Measurements from ENCODE around the gene EPB41L5.
"Not testable (repeated sequence)": the region's sequence is repeated elsewhere in the genome, so short reads cannot be mapped to it uniquely, and the experiment has no call there.

EPB41L5 gene

DNA sequence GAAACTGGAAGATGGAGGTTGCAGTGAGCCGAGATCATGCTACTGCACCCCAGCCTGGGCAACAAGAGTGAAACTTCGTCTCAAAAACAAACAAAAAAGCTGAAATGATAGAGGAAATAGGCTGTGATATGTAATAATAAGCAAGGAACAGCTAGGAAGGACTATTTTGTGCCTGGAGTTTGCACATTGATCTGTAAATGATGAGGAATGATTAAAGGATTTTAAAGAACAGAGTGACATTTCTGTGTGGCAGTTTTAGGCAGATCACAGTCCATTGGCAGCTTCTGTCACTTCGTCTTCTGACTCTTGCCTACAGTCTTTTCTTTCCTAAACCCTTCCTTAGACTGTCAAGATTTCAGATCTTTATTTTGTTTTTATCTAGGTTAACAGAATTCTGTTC, 19.4 kb downstream of the EPB41L5 start:
- DNase-seq = no peak

DNA sequence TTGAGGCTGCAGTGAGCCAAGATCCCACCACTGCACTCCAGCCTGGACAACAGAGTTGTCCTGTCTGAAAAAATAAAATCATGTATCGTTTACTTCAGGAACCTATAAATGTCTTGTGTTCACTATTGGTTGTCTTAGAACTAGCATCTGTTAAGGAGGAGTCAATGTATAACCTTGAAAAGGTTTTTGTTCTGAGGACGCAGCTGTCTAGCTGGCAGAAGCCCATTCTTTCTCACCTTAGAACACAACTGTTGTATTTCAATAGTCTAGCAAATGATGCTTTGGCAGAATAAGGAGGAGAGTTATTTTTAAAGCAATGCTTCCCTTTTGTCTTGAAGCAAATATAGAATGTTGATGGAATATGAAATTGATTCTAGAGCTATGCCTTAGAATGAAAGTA, 21.1 kb downstream of the EPB41L5 start:
- no peak for DNase-seq

DNA sequence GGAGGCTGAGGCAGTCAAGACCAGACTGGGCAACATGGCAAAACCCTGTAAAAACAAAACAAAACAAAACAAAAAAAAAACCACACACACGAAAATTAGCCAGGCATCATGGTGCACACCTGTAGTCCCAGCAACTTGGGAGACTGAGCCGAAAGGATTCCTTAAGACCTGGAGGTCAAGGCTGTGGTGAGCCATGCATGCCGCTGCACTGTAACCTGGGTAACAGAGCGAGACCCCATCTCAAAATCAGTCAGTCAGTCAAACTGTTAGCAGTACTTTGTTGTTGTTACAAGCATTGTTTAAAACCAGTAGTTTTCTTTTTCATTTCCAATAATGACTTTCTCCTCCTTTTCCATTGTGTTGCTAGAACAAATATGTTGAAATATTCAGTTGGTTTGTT, 21.7 kb downstream of the EPB41L5 start:
- no peak for DNase-seq

DNA sequence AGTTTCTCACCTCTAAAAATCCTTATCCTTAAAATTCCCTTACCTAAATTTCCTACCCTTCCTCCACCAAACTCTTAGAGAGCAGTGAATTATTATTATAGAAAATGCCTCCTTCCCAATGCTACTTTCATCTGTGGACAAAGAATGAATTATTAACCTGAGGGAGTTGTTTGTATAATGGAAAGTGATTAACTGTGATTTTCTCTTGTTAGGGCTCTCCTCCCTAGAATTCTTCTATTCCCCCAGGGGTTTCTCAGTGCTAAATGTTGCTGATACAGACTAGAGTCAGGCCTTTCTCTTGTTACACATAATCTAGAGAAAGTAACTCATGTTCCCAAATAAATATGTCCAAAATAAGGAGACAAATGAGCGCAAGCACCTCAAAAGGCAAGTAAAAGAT, 23.3 kb downstream of the EPB41L5 start:
- no peak for DNase-seq

DNA sequence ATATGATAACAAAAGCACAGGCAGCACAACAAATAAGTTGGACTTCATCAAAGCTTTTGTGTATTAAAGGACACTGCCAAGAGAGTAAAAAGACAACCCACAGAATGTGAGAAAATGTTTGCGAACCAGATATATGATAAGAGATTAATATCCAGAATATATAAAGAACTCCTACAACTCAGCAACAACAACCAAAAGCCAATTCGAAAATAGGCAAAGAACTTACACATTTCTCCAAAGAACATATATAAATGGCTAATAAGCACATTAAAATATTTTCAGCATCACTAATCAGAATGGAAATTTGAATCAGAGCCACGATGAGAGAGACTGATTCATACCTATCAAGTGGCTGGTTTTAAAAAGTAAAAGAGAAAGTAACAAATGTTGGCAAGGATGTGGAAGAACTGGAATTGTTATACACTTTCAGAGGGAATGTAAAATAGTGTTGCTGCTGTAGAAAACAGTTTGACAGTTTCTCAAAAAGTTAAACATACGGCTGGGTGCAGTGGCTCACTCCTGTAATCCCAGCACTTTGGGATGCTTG, 25.2 kb downstream of the EPB41L5 start:
- DNase-seq = no peak

DNA sequence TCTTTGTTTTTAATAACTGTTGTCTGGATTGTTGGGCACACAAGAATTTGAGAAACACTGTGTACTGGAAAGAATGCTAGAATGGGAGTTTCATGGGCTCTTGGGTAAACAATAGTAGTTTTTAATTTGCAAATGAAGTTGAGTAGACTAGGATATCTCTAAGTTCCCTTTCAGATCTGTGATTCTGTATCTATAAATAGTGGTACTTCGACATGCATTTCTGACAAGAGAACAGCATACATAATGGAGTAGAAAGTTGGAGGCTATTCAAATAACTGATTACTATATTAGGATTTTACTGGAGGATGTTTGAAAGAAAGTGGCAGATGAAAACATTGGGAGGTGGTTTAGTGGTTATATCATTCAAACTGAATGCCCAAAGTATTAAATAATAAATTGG, 29.5 kb downstream of the EPB41L5 start:
- DNase-seq = no peak

DNA sequence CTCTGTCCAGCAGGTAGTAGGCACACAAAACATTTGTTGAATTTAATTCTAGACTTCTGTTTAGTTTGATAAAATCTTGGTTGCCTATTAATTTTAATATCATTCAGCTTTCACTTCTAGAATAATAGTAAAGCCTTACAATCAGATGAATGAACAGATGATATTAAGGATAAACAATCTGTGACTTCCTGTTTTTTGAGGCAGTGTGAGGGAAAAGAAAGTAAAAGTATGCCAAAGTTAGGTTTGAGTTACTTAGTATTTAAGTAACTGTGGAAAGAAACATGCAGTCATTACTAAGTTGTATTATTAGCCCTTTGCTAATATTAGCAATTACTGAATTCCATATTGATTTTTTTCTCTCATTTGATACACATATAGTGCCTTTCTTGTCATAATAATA, 31.5 kb downstream of the EPB41L5 start:
- DNase-seq = no peak

DNA sequence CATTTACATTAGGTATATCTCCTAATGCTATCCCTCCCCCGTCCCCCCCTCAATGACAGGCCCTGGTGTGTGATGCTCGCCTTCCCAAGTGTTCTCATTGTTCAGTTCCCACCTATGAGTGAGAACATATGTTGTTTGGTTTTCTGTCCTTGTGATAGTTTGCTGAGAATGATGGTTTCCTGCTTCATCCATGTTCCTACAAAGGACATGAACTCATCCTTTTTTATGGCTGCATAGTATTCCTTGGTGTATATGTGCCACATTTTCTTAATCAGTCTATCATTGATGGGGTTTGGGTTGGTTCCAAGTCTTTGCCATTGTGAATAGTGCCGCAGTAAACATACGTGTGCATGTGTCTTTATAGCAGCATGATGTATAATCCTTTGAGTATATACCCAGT, 32.9 kb downstream of the EPB41L5 start:
- not testable (repeated sequence) for DNase-seq

DNA sequence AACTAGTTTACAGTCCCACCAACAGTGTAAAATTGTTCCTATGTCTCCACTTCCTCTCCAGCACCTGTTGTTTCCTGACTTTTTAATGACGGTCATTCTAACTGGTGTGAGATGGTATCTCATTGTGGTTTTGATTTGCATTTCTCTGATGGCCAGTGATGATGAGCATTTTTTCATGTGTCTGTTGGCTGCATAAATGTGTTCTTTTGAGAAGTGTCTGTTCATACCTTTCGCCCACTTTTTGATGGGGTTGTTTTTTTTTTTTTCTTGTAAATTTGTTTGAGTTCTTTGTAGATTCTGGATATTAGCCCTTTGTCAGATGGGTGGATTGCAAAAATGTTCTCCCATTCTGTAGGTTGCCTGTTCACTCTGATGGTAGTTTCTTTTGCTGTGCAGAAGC, 33.4 kb downstream of the EPB41L5 start:
- not testable (repeated sequence) for DNase-seq

DNA sequence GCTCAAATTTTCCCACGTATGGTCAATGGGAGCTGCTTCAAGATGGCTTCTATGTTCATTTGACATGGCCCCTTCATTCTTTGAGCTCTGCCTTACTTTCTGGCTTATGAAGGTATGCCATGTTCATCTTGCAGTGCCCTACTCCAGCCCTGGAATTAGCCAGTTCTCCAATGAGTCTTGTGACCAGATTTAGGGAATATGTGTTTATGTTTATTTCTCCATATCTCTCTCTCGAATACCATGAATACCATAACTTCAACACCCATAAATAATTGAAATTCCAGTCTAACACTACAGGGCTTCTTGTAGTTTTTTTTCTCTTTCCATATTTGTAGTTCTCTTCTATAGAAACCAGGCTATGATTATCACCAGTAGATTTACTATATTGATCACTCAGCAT, 39.7 kb downstream of the EPB41L5 start:
- no peak for DNase-seq

DNA sequence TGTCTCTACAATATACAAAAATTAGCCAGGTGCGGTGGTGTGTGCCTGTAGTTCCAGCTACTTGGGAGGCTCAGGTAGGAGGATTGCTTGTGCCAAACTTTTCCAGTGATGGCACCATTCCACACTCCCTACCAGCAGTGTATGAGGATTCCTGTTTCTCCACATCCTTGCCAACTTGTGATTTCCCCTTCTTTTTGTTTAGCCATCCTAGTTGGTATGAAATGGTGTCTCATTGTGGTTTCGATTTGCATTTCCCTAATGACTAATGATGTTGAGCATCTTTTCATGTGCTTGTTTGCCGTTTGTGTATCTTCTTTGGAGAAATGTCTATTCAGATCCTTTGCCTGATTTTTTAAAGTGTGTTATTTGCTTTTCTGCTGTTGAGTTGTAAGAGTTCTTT, 41.0 kb downstream of the EPB41L5 start:
- no peak for DNase-seq

DNA sequence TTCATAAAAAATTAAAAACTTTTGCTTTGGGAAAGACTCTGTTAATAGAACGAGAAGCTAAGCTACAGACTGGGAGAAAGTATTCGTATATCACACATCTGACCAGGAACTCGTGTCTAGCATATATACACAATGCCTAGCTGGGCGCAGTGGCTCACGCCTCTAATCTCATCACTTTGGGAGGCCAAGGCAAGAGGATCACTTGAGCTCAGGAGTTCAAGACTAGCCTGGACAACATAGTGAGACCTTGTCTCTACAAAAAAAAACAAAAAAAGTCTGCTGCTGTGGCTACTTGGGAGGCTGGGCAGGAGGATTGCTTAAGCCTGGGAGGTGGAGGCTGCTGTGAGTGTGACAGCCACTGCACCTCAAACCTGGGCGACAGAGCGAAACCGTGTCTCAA, 46.6 kb downstream of the EPB41L5 start:
- no peak for DNase-seq

DNA sequence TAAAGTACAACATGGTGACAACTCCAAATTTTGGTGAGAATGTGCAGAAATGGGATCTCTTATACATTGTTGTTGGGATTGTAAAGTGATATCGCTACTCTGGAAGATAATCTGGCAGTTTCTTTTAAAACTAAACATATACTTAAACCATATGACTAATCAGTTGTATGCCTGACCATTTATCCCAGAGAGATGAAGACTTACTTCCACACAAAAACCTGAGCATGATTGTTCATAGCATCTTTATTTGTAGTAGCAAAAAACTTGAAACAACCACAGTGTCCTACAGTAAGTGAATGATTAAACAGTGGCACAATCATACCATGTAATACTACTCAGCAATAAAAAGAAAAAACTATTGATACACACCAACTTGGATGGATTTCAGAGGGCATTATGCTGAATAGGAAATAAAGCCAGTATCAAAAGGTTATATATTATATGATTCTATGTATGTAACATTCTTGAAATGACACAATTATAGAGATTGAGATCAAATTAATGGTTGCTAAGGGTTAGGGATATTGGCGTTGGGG, 47.3 kb downstream of the EPB41L5 start:
- no peak for DNase-seq

DNA sequence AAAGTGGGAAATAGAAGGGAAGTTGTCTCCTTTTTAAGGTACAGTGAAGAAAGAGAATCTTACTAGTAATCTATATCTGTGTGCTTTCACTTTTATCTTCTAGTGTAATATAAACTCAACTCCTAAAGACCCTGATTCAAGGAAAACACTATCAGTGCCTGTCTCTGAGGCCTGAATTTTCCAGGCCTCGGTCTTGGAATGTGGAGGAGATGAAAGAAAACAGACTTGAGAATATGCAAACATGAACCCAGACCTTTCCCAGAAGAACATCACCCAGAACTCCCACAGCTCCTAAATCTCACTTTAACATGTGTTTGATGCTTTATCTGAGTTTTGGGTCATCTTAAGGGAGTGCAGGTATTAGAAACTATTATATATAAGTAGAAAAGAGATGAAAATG, 51.8 kb downstream of the EPB41L5 start:
- DNase-seq = no peak

DNA sequence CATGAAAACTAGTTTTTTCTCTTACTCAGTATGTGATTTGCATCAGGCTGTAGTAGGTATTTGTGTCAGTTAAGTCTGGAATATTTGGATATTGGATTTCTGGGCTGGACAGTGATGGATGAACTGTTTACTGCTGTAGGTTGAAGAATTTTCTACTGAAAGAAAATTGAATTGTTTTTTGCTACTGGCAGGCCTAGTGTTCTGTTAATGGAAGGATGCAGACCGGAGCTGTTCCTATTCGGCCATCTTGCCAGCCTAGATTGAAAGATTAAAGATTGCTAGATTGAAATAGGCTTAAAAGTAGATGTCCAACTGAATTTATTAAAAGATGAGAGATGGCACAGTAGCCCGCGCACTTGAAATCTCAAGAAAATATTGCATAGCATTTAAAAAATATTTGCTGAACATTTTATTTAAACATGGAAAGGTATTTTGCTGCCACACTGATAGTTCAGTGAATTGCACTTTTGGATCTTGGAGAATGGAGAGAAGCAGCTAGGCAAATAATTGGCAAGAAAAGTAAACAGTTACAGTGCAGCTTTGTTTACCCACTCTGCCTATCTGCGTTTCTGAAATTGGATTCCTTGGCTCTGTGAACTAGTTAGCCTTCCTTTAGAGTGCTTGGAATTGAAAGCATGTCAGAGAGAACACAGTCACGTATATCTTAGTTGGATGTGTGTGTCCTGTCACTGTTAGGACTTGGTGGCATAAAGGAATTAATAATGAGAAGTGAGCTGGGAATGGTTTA, 54.1 kb downstream of the EPB41L5 start:
- no peak for DNase-seq

DNA sequence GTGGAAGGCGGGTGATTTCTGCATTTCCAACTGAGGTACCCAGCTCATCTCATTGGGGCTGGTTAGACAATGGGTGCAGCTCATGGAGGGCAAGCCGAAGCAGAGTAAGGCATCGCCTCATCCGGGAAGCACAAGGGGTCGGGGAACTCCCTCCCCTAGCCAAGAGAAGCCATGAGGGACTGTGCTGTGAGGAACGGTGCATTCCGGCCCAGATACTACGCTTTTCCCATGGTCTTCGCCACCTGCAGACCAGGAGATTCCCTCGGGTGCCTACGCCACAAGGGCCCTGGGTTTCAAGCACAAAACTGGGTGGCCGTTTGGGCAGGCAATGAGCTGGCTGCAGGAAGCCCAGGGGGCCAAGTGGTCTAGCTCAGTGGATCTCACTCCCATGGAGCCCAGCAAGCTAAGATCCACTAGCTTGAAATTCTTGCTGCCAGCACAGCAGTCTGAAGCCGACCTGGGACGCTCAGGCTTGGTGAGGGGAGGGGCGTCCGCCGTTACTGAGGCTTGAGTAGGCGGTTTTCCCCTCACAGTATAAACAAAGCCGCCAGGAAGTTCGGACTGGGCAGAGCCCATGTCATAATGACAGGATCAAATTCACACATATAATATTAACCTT, 55.3 kb downstream of the EPB41L5 start:
- not testable (repeated sequence) for DNase-seq

DNA sequence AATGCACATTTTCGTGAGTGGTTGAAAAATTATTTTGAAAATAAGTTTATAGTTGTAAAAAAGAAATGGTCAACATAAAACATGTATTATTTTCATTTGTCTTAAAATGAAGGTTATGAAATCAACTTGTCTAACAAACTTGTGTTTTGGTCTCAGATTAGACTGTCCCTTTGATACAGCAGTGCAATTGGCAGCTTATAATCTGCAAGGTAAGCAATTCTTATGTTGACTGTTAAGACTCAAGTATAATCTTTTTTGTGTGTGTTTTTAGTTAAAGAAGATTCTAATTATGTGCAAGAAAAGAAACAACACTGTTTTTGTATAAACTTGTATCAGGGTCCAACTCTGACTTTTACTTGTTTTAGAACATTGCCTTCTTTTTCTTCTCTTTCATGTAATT, 62.7 kb downstream of the EPB41L5 start:
- DNase-seq = no peak

DNA sequence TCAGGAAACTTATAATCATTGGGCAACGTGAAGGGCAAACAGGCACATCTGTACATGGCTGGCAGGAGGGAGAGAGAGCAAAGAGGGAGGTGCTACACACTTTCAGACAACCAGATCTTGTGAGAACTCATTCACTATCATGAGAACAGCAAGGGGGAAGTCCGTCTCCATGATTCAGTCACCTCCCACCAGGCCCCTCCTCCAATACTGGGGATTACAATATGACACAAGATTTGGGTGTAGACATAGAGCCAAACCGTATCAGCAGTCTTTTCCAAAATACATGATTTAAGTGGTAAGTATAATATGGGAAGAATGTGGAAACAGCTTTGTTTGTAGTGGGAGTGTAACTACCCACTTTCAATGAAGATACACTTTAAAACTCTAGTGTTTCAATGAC, 65.0 kb downstream of the EPB41L5 start:
- no peak for DNase-seq

DNA sequence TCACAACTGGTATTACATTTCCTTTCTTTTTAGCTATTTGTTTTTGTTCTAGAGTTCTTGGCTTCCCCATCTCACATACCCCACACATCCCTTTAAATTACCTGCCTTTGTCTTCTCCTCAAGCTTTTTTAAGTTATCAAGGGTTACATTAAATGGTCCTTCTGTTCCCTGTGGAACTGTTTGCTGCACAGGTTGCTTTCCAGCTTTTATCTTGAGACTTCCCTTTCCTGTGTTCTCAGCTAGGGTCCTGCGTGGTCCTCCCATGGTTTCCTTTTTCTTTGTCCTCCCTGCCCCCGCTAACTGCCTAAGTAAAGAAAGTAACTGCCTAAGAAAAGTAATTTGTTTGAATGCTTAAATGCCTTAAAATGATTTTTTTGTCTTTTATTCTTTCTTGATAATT, 66.8 kb downstream of the EPB41L5 start:
- no peak for DNase-seq

DNA sequence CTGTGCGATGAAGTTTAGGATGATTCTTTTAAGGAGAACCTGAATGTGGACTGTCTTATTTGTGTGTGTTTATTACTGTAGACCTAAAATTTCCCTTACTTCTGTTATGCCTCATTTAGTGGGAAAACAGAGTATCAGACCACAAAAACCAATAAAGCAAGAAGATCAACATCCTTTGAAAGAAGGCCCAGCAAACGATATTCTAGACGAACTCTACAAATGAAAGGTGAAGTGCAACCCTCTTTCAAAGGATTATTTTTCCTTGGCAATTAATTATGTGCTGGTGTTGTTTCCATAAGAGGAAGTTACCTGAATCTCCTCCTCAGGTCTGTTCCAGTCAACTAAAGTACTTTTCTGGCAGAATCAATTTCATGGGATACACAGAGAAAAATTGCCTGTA, 78.6 kb downstream of the EPB41L5 start:
- DNase-seq = no peak

DNA sequence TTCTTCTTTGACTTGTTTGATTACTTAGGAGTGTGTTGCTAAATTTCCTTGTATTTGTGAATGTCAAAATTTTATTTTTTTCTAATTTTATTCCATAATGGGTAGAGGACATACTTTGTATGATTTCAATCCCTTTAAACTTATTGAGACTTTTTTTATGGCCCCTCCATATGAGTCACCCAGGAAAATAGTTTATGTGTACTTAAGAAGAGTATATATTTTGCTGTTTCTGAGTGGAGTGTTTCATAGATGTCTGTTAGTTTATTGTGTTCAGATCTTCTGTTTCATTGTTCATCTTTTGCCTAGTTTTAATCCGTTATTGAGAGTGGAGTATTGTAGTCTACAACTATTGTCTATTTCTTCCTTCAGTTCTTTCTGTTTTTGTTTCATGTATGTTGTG, 81.9 kb downstream of the EPB41L5 start:
- no peak for DNase-seq

DNA sequence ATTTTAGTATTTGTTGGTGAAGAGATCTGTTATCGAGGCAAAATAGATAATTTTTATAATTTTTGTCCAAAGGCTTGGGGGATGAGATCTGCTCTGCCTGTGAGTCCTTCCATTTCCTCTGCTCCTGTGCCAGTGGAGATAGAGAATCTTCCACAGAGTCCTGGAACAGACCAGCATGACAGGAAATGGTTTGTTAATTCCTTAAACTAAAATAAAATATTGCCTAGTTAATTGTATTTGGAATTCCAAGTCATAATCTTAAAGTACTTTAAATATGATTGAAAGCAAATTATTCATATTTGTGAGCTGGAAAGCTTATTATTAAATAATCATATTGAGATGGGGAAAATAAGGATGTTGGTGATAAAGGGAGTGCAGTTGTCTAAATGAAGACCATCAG, 87.8 kb downstream of the EPB41L5 start:
- no peak for DNase-seq

DNA sequence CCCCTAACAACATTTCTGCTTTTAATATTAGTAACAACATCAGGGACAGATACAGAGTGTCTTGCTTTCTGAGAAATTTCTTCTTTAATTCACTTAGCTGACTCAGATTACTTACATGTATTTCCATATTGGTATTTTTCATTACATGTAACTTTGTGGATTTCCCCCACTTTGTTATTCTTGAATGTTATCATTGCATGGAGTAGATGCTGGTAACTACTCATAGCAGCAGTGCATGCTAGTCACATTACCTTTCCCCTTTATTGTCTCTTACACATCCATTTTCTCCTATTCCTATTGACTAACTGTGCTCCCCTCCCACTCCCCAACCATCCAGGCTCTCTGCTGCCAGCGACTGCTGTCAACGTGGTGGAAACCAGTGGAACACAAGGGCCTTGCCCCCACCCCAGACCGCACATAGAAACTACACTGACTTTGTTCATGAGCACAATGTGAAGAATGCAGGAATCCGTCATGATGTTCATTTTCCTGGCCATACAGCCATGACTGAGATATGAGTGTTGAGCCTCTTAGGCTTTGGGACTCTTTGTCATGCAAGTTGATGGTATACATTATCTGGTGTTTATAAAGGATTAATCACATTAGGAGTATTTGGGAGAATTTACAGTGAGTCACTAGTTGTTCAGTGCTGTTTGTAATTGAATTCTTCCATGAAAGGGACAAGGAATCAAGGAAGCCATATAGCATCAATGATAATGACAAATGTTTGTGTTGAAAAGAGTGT, 91.0 kb downstream of the EPB41L5 start:
- no peak for DNase-seq

DNA sequence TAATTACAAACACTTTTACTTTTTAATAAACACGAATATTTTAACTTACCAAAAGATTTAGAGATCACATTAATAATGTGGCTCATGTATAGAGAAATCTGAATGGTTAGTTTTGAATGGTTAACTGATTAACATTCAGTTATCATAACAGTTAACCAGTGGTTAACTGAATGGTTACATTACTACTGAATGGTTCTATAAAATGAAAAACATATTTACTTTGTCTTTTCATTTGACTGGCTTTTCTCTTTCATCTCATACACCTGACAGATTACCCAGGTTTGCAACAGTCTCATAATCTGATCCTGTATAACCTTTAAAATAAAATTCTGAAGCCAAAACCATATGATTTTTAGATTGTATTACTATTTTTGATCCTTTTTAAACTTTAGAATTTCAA, 91.9 kb downstream of the EPB41L5 start:
- no peak for DNase-seq

All from NCI-H1694 (cell line).